ENCODE data around the gene PHTF2.

DNA sequence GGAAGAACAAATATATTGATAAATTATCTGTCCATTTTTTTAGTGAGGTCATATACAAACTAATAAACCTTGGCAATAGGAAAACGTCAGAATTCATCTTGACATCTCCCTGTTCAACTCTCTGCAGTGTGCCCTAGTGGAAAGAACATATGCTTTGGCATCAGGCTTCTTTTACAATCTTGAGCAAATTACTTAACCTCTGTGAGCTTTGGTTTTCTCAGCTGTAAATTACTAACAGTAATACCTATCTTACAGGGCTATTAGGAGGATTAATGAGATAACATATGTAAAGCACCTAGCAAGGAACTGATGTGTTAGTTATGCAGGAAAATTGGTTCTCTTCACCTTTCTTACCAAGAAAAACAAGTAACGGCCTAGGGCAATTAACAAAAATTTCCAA lies 161.8 kb downstream of the PHTF2 start:
- TF ChIP-seq, protein P1, sequence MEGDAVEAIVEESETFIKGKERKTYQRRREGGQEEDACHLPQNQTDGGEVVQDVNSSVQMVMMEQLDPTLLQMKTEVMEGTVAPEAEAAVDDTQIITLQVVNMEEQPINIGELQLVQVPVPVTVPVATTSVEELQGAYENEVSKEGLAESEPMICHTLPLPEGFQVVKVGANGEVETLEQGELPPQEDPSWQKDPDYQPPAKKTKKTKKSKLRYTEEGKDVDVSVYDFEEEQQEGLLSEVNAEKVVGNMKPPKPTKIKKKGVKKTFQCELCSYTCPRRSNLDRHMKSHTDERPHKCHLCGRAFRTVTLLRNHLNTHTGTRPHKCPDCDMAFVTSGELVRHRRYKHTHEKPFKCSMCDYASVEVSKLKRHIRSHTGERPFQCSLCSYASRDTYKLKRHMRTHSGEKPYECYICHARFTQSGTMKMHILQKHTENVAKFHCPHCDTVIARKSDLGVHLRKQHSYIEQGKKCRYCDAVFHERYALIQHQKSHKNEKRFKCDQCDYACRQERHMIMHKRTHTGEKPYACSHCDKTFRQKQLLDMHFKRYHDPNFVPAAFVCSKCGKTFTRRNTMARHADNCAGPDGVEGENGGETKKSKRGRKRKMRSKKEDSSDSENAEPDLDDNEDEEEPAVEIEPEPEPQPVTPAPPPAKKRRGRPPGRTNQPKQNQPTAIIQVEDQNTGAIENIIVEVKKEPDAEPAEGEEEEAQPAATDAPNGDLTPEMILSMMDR (IDR thresholded peaks at IDR 0.05): no peak
- TF ChIP-seq POLR2AphosphoS5 (IDR thresholded peaks at IDR 0.05) (no peak), POLR2A (IDR thresholded peaks at IDR 0.05; ENCODE audit: low read depth) (no peak)
